HepG2 (cell line): ENCODE data around the gene SAA1. TPM values are rescaled to one million over a fixed set of nuclear protein-coding genes. Genes with fewer than 3 reads are reported as not detected.

Experiments
- ARHGAP35 ChIP-seq: sonication (generic); formaldehyde crosslinking; IDR thresholded peaks from 2 replicates; pipeline ENCODE4 v1.9.0; 2022; ENCODE audit warnings: mild to moderate bottlenecking, inconsistent platforms, moderate library complexity, missing genetic modification reagents, borderline replicate concordance
- ATF7 ChIP-seq, 2 experiments: fragments of 450-650 bp in 1 of 2; sonication (generic) in 1 of 2; formaldehyde crosslinking in 1 of 2; IDR thresholded peaks; 2 replicates each; pipeline versions ENCODE4 v1.4.0 to v1.6.1; 2016 to 2020; ENCODE audit warnings: antibody characterized with exemption in 1 of 2, mild to moderate bottlenecking in 1 of 2, missing genetic modification reagents in 1 of 2
- FOXA3 ChIP-seq: IDR thresholded peaks from 2 replicates; pipeline ENCODE4 v1.6.1; 2016; ENCODE audit warnings: missing genetic modification reagents, missing compliant biosample characterization
- HNF4A ChIP-seq: sonication (generic); formaldehyde crosslinking; IDR thresholded peaks from 2 replicates; pipeline ENCODE4 v1.4.0; 2020; ENCODE audit warnings: missing genetic modification reagents
- ISX ChIP-seq: sonication (generic); formaldehyde crosslinking; conservative IDR thresholded peaks from 2 replicates; pipeline ENCODE4 v1.5.0; 2020; ENCODE audit warnings: missing genetic modification reagents
- KDM5A ChIP-seq: fragments of 200-600 bp; sonication (generic); IDR thresholded peaks from 2 replicates; pipeline ENCODE4 v1.7.0; 2018; ENCODE audit warnings: antibody characterized with exemption, mild to moderate bottlenecking, low read length, borderline replicate concordance
- NFE2L1 ChIP-seq: sonication (generic); formaldehyde crosslinking; IDR thresholded peaks from 2 replicates; pipeline ENCODE4 v1.4.0; 2020; ENCODE audit warnings: missing genetic modification reagents, mild to moderate bottlenecking, borderline replicate concordance
- SKIL ChIP-seq: sonication (generic); formaldehyde crosslinking; IDR thresholded peaks from 2 replicates; pipeline ENCODE4 v1.8.0; 2022; ENCODE audit warnings: missing genetic modification reagents, mild to moderate bottlenecking, moderate library complexity, borderline replicate concordance
- TERF1 ChIP-seq: sonication (generic); formaldehyde crosslinking; IDR thresholded peaks from 2 replicates; pipeline ENCODE4 v1.8.0; 2022; ENCODE audit warnings: mild to moderate bottlenecking, missing genetic modification reagents, moderate library complexity
- ZEB1 ChIP-seq: IDR thresholded peaks from 2 replicates; pipeline ENCODE4 v1.6.1; 2012; ENCODE audit warnings: mild to moderate bottlenecking, low read depth, inconsistent platforms; ENCODE audit not compliant: insufficient replicate concordance
- ZNF138 ChIP-seq: sonication (generic); formaldehyde crosslinking; IDR thresholded peaks from 2 replicates; pipeline ENCODE4 v1.5.0; 2020; ENCODE audit warnings: mild to moderate bottlenecking, low read depth, missing genetic modification reagents
- ZNF460 ChIP-seq: sonication (generic); formaldehyde crosslinking; IDR thresholded peaks from 2 replicates; pipeline ENCODE4 v1.5.1; 2020; ENCODE audit warnings: missing genetic modification reagents, mild to moderate bottlenecking, borderline replicate concordance
- ZNF580 ChIP-seq: IDR thresholded peaks from 2 replicates; pipeline ENCODE4 v1.6.1; 2016; ENCODE audit warnings: low read depth, borderline replicate concordance
- ZNF816 ChIP-seq: sonication (generic); formaldehyde crosslinking; IDR thresholded peaks from 2 replicates; pipeline ENCODE4 v1.8.0; 2022; ENCODE audit warnings: missing genetic modification reagents, mild to moderate bottlenecking, borderline replicate concordance
- ZNF841 ChIP-seq: sonication (generic); formaldehyde crosslinking; IDR thresholded peaks from 2 replicates; pipeline ENCODE4 v1.8.1; 2023; ENCODE audit warnings: missing genetic modification reagents, borderline replicate concordance
- ZSCAN21 ChIP-seq: sonication (generic); formaldehyde crosslinking; IDR thresholded peaks from 2 replicates; pipeline ENCODE4 v1.8.0; 2022; ENCODE audit warnings: mild to moderate bottlenecking, missing genetic modification reagents, moderate library complexity, borderline replicate concordance
- polyA plus RNA-seq, 8 experiments: library from polyadenylated mRNA; depleted of rRNA in 3 of 8; stranded (reverse) in 7 of 8; unstranded in 1 of 8; fragments of >200 nt; fragmentation: Illumina TruSeq in 4 of 8; extraction: Trizol in 4 of 8; gene quantifications; 2 replicates each; pipeline versions ENCODE4 v1.2.1 to v1.2.3, GENCODE V29; 2011 to 2016; ENCODE audit warnings: low read depth in 4 of 8, missing spikeins in 1 of 8, mixed read lengths in 1 of 8; ENCODE audit not compliant: insufficient read depth in 1 of 8
- total RNA-seq, 5 experiments: library from RNA; depleted of rRNA; stranded (reverse); fragments of >200 nt; fragmentation: Illumina TruSeq; extraction: Trizol; gene quantifications; 2 replicates each; pipeline ENCODE4 v1.2.3, GENCODE V29; 2016; ENCODE audit warnings: low read depth in 1 of 5
- TF ChIP-seq, protein P1 (sequence below): sonication (generic); formaldehyde crosslinking; IDR thresholded peaks from 2 replicates; pipeline ENCODE4 v1.5.1; 2020; ENCODE audit warnings: mild to moderate bottlenecking, missing genetic modification reagents, moderate library complexity

Gene SAA1
- total and polyA plus RNA-seq, 2 of the 13 experiments (the other 11 are each of a cell fraction or from before 2014, with no cell fraction given), result not detected

GRCh38 chr11:18230859-18231258, 35.2 kb upstream of the SAA1 start (continued):
- TF ChIP-seq TERF1 (CRISPR knock-in tag) (no peak), ZSCAN21 (CRISPR knock-in tag) (0 out of 2 replicates have a peak, but pooled peaks have one; percentile 28), ZNF816 (no peak), ZNF138 (CRISPR knock-in tag) (no peak), ATF7 (IDR thresholded peaks at IDR 0.05) (no peak), ATF7 (CRISPR knock-in tag; IDR thresholded peaks at IDR 0.05) (no peak), ZNF841 (CRISPR knock-in tag) (no peak), NFE2L1 (CRISPR knock-in tag) (no peak), FOXA3 (CRISPR knock-in tag) (0 out of 2 replicates have a peak, but pooled peaks have one; percentile 13), HNF4A (CRISPR knock-in tag) (peak; percentile 45; the same call in 1 of the 2 replicates), ZNF460 (CRISPR knock-in tag) (no peak), ISX (CRISPR knock-in tag) (no peak), ZEB1 (no peak), KDM5A (no peak), ZNF580 (CRISPR knock-in tag) (no peak), ARHGAP35 (CRISPR knock-in tag) (no peak), SKIL (CRISPR knock-in tag) (no peak)
- TF ChIP-seq, protein P1, sequence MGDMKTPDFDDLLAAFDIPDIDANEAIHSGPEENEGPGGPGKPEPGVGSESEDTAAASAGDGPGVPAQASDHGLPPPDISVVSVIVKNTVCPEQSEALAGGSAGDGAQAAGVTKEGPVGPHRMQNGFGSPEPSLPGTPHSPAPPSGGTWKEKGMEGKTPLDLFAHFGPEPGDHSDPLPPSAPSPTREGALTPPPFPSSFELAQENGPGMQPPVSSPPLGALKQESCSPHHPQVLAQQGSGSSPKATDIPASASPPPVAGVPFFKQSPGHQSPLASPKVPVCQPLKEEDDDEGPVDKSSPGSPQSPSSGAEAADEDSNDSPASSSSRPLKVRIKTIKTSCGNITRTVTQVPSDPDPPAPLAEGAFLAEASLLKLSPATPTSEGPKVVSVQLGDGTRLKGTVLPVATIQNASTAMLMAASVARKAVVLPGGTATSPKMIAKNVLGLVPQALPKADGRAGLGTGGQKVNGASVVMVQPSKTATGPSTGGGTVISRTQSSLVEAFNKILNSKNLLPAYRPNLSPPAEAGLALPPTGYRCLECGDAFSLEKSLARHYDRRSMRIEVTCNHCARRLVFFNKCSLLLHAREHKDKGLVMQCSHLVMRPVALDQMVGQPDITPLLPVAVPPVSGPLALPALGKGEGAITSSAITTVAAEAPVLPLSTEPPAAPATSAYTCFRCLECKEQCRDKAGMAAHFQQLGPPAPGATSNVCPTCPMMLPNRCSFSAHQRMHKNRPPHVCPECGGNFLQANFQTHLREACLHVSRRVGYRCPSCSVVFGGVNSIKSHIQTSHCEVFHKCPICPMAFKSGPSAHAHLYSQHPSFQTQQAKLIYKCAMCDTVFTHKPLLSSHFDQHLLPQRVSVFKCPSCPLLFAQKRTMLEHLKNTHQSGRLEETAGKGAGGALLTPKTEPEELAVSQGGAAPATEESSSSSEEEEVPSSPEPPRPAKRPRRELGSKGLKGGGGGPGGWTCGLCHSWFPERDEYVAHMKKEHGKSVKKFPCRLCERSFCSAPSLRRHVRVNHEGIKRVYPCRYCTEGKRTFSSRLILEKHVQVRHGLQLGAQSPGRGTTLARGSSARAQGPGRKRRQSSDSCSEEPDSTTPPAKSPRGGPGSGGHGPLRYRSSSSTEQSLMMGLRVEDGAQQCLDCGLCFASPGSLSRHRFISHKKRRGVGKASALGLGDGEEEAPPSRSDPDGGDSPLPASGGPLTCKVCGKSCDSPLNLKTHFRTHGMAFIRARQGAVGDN (CRISPR knock-in tag), result peak; percentile 69
